Posterior cingulate gyrus (tissue), 11 donors: ENCODE results near the gene STK17B.
A peak's percentile ranks its signal among the peaks of the same experiment; 100 is the strongest.
"Not testable (repeated sequence)": the region's sequence is repeated elsewhere in the genome, so short reads cannot be mapped to it uniquely, and the experiment has no call there.

Source experiments
- DNase-seq, 10 donors: peaks; one replicate each; pipeline versions ENCODE4 v3.0.0 to v3.0.0-alpha.2; 2020 to 2021; ENCODE audit warnings: mixed read lengths in 3 of 10
- intact Hi-C: fragments of 100-400 bp; cut with DNase I; formaldehyde crosslinking; loops from one replicate; pipeline ENCODE4 v1.15.1; 2023

The STK17B gene

GRCh38 chr2:196171248-196171871, at the start of gene STK17B:
TSS of gene STK17B (minus strand) at chr2:196171578. CDS start at chr2:196163383, 8,195 bp downstream.
- intact Hi-C loops = no loop called here
- DNase-seq = peak; percentile 74 to 97 (median 88)

- no peak for DNase-seq
- intact Hi-C loops = no loop called here
Measured at GRCh38 chr2:196220671-196221070, 49.3 kb upstream of the STK17B start.

- no peak for DNase-seq
- intact Hi-C loops = no loop called here
Measured at GRCh38 chr2:196219671-196220070, 48.3 kb upstream of the STK17B start.

GRCh38 chr2:196218106-196218505, 46.7 kb upstream of the STK17B start:
- intact Hi-C loops = no loop called here
- DNase-seq = peak in 2 of 10 donors; percentile 52 to 80

GRCh38 chr2:196217116-196217515, 45.7 kb upstream of the STK17B start:
- intact Hi-C loops = no loop called here
- no peak for DNase-seq

- intact Hi-C loops = no loop called here
- DNase-seq = no peak
Measured at GRCh38 chr2:196215376-196215775, 44.0 kb upstream of the STK17B start.

GRCh38 chr2:196214156-196214555, 42.8 kb upstream of the STK17B start:
- intact Hi-C loops = no loop called here
- no peak for DNase-seq

- no peak for DNase-seq
- intact Hi-C loops = no loop called here
Measured at GRCh38 chr2:196213252-196213980, 42.0 kb upstream of the STK17B start.

GRCh38 chr2:196208915-196209314, 37.5 kb upstream of the STK17B start:
- DNase-seq = no peak
- intact Hi-C loops = no loop called here

- DNase-seq = no peak
Measured at GRCh38 chr2:196206804-196207203, 35.4 kb upstream of the STK17B start.

GRCh38 chr2:196205881-196206435, 34.6 kb upstream of the STK17B start:
- intact Hi-C loops = no loop called here
- no peak for DNase-seq

More at GRCh38 chr2:196206804-196207203, 35.4 kb upstream of the STK17B start:
- intact Hi-C loops = no loop called here

GRCh38 chr2:196205011-196205766, 33.8 kb upstream of the STK17B start:
- intact Hi-C loops = no loop called here
- no peak for DNase-seq

- intact Hi-C loops = no loop called here
- DNase-seq = no peak
Measured at GRCh38 chr2:196201229-196202009, 30.0 kb upstream of the STK17B start.

GRCh38 chr2:196200557-196200956, 29.2 kb upstream of the STK17B start:
- intact Hi-C loops = no loop called here

GRCh38 chr2:196195758-196196157, 24.4 kb upstream of the STK17B start:
- intact Hi-C loops = no loop called here
- no peak for DNase-seq

More at GRCh38 chr2:196200557-196200956, 29.2 kb upstream of the STK17B start:
- no peak for DNase-seq

GRCh38 chr2:196195302-196195701, 23.9 kb upstream of the STK17B start:
- intact Hi-C loops = no loop called here
- no peak for DNase-seq

- intact Hi-C loops = no loop called here
- DNase-seq = no peak
Measured at GRCh38 chr2:196191541-196191940, 20.2 kb upstream of the STK17B start.

GRCh38 chr2:196187898-196188458, 16.6 kb upstream of the STK17B start:
- no peak for DNase-seq
- intact Hi-C loops = no loop called here

GRCh38 chr2:196187175-196187700, 15.9 kb upstream of the STK17B start:
- intact Hi-C loops, DNase-seq: not testable (repeated sequence)
